Measurements from ENCODE around the gene ABI2.
"Not testable (repeated sequence)": the region's sequence is repeated elsewhere in the genome, so short reads cannot be mapped to it uniquely, and the experiment has no call there.

DNA sequence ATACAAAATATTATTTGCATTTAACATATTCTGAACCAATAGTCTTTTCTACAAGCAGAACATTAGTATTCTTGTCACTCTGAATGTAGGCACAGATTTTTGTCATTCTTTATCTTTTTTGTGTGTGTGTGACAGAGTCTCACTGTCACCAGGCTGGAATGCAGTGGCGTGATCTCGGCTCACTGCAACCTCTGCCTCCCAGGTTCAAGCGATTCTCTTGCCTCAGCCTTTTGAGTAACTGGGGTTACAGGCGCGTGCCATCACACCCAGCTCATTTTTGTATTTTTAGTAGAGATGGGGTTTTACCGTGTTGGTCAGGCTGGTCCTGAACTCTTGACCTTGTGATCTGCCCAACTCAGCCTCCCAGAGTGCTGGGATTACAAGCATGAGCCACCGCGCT, 25.6 kb upstream of the ABI2 start:
- not testable (repeated sequence) for TF ChIP-seq CTCF (conservative IDR thresholded peaks at IDR 0.05); ZFX (IDR thresholded peaks at IDR 0.05)

All from C4-2B (cell line).